GM18502 (cell line): ENCODE measurements around the gene CD300A.
A peak's percentile ranks its signal among the peaks of the same experiment; 100 is the strongest.

Source experiments
- ATAC-seq: cut with Tn5 transposase; IDR thresholded peaks from one replicate; pipeline ENCODE4 v1.9.1; 2021; ENCODE audit warnings: mild to moderate bottlenecking; ENCODE audit not compliant: unreplicated experiment, poor library complexity

The CD300A gene

DNA sequence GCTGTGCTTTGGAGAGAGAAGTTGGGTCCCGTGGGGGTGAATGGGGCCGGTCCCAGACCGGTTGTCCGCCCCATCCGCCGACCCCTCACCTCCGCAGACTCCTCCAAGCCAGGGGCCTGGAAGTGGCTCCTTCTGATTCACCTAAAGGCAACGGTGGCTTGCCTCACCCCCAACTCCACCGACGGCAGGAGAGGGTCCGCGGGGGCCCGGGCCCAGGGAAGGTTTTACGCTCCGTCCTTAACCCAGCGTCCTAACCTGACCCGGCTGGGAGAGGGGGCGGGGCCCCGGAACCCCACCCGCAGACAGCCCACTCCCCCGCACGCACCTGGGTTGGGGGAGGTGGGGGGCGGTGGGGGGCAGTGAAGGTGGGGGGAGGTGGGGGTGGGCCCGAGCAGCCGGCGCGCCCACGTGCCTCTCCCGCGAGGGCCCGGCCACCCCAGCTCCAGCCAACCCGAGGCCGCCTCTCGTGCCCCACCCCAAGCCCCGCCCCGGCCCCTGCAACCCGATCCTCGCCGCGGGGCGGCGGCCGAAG, 12.7 kb upstream of the CD300A start:
- peak; percentile 89 for ATAC-seq

DNA sequence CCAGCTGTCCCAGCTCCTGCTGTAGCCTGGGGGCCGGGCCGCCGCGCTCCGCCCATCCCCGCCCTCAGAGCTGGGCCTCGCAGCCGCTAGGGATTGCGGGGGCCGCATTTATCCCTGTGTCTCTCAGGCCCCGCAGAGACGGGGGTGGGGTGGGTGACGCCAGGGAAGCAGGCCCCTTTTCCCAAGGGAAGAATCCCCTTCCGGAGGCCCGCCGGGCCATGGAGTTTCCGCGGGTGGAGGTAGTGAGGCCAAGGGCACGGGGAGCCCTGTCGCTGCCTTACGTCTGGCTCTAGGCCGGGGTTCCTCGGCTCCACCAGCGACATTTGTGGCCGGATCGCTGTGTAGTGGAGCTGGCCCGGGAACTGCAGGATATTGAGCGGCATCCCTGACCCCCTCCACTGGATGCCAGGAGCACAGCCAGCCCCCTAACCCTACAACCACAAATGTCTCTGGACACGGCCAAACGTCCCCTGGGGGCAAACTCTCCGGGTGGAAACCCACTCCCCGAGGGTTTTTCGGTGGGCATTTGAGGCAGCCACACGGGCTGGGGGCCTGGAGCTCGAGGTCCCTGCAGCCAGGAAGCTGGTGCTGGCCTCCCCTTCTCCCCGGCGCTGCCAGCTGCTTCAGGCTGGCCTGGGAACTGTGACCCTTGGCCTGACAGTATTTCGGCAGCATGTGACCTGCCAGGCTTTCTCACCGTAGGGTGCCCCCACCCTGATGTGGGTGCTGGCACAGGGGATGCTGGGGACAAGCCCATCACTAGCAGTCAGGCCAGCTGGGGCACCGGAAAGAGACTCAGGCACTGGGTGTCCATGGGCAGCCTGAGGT, 12.0 kb upstream of the CD300A start:
- ATAC-seq: peak; percentile 35

DNA sequence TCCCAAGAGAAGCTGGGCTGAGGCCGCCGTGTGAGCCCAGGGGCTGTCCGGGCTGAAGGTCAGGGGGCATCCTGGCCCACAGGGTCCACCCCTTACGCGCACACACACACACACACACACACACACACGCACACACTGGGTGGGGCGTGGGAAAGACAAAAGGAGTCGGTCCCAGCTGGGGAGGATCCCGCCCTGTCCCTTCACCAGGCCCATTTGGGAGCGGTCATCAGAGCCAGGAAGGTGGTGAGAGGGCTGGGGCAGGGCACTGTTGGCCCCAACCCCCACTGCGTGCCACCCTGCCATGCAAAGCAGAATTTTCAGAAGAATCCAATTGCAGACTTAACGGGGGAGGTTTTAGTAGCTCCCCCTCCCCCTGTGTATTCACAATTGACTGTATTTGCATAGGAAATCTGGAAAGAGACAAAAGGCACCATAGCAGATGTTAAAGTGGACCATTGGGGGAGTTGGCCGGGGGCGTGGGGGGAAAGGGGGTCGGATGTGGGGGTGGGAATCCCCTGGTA, 11.3 kb upstream of the CD300A start:
- no peak for ATAC-seq

DNA sequence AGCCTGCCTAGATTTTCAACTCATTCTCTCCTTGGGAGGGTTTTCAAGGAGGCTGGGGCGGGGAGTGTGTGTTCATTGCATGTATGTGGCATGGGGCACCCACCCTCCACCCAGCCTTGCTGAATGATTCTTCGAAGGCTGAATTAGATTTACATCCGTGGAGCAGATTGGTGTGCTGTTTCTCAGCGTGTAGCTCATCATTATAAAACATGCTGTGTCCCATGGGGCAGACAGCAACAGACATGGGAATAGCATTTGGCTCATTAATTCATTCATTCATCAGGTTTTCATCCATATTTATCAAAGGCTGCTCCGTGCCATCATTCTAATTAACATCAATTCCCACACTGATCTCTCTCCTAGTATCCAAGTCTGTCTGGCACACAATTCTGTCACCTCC, 10.6 kb upstream of the CD300A start:
- ATAC-seq: no peak

DNA sequence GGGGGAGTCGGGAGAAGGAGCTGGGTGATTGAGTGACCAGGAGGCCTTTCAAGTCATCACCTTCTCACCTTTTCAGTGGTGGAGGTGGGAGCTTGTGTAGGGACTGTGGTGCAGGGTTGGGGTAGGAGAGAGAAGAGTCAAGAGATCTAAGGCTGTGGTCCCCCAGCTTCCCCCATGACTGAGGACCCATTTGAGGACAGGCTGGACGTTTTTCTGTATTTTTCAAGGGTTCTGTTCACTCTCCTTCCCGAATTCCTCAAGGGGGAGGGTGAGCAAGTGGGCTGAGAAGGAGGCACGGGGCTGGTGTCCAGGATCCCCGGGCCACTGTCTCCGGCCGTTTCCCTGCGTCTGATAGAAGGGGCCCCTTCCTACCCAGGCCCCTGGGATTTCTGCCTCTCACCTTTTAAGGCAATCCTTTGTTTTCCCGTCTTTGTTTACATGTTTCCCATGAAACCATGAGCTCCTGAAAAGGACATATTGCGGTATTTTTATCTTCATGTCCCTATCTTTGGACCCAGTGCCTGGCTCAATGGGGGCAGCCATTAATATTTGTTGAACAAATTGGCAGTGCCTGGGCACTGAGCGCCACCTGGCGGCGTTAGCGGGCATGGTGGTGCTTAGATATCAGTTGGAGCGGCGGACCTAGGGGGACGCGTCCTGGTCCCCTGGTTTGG, 9.2 kb upstream of the CD300A start:
- no peak for ATAC-seq

DNA sequence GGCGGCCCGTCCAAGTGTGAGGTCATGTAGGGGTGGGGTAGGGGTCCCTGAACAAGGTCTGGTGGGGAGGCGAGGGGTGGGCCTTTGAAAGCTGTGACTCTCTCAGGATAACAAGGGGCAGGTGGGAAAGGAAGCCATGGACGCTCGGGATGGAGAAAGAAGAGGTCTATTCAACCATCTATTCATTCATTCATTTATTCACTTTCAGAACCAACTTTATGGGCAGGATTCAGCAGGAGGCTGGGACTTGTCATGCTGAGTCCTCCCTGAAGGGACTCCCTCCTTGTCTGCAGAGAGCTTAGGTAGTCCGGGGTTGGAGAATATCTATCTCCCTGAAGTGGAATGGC, 8.6 kb upstream of the CD300A start:
- no peak for ATAC-seq

DNA sequence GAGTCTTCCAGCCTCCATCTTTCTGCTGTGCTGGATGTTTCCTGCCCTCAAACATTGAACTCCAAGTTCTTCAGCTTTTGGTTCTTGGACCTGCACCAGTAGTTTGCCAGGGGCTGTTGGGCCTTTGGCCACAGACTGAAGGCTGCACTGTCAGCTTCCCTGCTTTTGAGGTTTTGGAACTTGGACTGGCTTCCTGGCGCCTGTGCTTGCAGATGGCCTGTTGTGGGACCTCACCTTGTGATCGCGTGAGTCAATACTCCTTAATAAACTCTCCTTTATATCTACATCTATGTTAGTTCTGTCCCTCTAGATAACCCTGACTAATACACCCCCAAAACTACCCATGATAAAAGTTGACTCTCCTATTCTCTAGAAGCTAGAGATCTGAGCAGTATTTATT, 7.6 kb upstream of the CD300A start:
- ATAC-seq: no peak

DNA sequence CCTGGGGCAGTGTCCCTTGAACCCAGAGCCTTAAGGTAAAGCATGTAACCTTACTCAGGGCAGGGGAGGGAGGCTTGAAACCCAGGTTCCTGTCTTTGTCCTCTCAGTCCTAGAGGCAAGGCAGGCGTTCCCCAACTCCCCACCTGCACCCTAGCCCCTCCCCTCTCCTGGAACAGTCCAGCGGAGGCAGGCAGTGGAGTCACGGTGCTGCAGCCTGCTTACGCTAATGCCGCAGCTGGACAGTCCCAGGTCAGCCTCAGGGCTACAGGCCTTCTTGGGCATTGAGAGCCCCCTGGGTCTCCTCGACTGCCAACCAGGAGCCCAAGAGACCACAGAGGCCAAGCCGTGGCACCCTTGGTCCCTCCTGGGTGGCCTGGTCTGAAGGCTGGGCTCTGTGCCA, 6.8 kb upstream of the CD300A start:
- no peak for ATAC-seq

DNA sequence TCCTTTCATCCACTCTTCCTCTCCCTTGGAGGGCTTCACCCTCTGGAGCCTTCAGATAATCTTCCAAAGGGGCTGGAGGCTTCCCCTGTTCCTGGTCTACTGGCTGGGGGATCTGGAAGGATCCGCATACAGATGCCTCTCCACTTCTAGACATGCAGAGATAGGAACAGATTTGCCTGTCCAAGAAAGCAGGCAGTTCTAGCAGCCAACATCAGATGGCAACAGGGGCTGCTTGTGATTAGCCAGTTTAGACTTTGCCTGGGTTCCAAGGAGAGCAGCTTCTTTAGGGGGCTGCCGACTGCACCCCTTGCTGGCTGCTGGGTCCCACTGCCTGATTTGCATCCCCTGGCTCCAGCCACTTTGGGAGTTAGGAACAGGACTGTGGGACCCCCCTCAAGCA, 6.2 kb upstream of the CD300A start:
- ATAC-seq: no peak

DNA sequence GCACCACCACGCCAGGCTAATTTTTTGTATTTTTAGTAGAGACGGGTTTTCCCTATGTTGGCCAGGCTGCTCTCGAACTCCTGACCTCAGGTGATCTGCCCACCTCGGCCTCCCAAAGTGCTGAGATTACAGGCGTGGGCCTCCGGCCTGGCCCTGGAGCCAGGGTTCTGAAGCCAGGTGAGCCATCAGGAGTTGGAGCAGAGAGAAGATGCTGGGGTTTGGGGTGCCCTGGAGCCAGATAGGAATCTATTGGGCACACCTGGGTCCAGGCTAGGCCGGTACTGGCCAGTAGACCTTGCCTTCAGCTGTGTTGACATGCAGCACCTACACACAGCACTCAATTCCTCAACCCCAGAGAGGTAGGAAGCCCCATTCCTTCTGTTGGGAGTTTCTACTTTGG, 5.4 kb upstream of the CD300A start:
- ATAC-seq: no peak

DNA sequence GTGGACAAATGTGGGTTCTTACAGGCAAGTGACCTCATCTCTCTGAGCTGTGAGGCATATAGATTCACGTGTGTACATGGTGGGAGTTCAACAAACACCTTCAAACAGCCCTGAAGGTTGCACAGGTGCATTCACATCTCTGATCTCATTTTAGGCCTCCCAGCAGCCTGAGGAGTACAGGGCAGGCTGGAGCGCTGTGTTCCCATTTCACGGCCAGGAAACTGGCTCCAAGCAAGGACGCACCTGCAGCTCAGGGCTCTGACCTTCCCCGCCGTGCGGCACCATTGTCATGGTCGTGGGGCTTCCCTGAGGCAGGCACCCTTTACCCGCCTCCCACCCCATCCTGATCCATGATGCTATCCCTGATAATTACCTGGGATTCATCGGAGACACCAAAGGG, 4.8 kb upstream of the CD300A start:
- no peak for ATAC-seq

DNA sequence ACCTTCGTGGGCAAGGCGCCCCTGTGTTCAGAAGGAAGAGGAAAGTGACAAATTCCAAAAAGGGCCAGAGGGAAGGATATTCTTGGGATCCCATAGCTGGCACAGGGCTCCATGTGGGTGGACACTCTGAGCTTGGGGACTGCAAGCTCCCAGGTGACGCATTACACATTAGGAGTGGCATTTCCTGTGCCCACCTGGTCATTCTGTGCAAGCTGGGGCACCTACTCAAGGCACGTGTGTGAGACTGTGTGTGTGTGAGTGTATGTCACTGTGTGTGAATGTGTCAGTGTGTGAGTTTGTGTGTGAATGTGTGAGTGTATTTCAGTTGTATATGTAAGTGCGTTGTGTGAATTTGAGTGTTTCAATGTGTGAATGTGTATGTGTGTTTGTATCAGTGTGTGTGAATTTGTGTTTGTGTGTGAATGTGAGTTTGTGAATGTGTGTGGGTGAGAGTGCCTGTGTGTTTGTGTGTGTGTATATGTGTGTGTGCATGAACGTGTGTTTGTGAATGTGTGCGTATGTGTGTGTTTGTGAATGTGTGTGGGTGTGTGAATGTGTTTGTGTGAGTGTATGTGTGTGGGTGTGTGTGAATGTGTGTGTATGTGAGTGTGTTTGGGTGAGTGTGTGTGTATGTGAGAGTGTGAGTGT, 1.6 kb upstream of the CD300A start:
- no peak for ATAC-seq

DNA sequence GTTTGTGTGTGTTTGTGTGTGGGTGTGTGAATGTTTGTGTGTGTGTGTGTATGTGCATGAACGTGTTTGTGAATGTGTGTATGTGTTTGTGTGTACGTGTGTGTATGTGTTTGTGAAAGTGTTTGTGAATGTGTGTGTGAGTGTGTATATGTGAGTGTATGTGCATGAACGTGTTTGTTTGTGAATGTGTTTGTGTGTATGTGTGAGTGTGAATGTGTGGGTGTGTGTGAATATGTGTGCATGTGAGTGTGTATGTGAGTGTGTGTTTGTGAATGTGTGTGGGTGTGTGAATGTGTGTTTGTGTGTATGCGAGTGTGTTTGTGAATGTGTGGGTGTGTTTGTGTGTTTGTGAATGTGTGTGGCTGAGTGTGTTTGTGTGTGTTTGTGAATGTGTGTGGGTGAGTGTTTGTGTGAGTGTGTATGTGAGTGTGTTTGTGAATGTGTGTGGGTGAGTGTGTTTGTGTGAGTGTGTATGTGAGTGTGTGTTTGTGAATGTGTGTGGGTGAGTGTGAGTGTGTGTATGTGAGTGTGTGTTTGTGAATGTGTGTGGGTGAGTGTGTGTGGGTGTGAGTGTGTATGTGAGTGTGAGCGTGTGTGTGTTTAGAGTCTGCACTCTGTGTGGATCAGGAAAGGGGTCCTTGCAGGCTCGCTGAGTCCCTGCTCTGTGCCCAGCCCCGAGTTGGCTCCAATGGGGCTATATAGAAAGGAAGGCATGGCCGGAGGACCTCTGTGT, 890 bp upstream of the CD300A start:
- ATAC-seq: no peak

DNA sequence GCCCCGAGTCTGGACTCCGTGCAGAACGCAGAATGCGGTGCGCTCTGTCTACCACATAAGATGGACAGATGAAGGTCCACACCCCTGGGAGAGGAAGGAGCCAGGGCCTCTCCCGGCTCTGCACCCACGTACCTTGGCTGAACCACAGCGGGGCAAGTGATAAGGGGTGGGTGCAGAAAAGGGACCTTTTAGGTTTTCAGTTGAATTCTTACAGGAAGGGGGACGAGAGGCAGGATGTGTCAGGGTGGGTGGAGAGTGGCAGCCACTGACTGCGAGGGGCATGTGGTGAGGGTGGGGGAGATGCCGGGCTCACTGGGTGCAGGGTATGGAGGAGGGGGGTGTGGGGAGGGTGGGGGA, 372 bp downstream of the CD300A start:
- no peak for ATAC-seq

DNA sequence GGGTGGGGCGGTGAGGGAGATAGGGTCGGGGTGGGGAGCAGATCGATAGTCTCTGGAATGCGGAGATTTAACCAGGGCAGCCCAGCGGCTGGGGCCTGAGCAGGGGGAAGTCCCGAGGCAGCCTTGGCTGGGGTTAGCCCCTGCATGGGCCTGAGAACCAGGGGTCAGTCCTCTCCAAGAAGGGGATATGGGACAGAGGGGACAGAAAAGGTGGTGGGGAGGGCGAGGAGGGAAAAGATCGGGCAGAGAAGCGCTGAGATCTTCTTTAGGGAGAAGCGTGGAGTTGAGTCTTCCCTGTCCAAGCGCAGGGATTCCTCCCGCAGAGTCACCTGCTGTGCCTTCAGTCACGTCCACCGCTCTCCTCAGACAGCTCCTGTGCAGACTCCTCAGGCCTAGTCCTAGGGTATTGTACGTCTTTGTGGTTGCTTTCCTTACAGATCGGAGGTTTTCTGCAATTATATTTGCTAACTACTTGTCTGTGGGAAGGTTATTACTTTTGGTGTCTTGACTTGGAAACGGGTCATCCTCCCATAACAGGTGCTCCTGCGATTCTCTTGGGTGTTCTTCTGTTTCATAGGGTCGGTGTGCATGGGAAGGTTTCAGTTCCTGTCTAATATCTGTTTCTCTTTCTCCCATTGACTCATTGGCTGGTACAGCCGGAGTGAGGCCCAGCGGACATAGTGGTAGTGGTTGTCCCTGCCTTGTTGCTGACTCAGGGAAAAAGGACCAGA, 952 bp downstream of the CD300A start:
- peak; percentile 63 for ATAC-seq

DNA sequence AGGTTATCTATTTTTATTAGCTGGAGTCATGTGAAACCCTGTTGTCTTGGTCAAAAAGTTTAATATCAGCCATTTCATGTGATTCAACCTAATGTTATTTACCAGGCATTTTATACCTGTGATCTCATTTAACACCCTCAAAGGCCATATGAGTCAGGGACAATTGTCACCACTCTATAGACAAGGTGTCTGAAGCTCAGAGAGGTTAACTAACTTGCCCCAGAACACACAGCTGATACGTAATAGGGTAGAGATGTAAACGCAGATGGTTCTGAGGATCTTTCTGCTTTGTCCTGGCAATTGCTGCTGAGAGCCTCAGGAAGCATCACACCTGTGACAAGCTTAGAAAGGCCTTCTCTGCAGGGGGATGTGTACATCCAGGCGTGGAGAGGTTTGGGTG, 4.9 kb downstream of the CD300A start:
- ATAC-seq: no peak

DNA sequence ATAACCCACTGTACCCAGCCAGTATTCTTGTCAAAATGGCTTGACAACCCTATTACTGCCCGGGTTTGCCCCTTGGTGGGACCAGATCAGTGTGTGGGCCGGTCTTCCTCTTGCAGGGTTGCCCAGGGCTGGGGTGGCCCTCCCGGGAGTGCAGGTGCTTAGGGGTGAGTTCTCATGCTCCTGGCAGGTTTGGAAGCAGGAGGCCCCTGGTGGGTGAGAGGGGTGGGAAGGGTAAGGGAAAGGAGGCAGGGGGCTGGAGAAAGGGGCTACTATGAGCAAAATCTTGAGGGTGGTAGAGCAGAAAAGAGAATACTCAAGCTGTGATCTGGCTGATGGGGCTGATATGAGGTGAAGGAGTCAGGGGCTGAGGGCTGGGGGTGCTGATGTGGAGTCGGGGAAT, 6.5 kb downstream of the CD300A start:
- no peak for ATAC-seq

DNA sequence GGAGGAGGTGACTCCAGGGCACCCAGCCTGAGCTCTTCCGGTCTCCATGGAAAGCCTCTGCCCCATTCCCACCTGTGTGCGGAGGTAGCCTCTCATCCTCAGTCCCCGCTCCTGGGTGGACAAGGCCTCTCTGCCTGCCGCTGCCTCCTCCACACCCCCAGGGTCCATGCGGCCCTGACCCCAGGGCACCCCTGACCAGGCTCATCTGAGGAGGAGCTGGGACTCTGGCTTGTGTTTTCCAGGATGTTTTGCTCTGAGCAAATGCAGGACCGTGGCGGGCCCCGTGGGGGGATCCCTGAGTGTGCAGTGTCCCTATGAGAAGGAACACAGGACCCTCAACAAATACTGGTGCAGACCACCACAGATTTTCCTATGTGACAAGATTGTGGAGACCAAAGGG, 6.9 kb downstream of the CD300A start:
- ATAC-seq: no peak

DNA sequence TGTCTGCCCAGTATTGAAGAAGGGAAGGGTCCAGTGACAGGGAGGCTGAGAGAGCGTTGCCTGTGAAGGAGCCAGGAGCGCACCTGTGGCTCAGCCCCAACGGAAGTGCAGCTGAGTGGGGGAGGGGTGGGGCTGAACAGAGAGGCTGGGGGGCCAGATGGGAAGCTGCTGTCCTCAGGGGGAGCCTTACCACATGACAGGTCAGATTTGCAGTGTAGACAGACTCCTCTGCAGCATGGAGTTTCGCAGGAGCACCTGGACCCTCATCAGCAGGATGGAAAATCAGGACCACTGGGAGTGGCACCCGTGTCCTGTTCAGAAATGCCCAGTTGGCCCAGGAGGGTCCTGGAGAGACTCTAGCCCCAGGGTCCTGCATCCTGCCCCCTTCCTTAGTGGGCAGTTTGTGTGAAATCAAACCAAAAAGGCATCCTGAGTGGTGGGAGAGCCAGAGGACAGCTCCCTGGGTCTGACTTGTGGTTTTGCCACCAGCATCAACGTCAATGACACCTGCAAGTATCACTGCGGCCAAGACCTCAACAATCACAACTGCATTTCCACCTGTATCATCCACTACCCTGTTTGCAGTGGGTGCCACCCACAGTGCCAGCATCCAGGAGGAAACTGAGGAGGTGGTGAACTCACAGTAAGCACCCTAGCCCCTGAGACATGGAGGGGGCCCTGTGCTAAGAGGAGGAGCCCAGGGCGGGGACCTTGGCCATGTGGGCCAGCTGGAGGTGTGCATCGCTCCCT, 7.8 kb downstream of the CD300A start:
- no peak for ATAC-seq
